Activated T-helper 17 cell treated with anti-CD3 and anti-CD28 coated beads, Interleukin-2, amount 50 U/mL, for 72 hours (primary cell): ENCODE measurements around the gene SIGLEC9. TPM values are rescaled to one million over a fixed set of nuclear protein-coding genes. Genes with fewer than 3 reads are reported as not detected.
"Not testable (repeated sequence)": the region's sequence is repeated elsewhere in the genome, so short reads cannot be mapped to it uniquely, and the experiment has no call there.

Experiments used
- ATAC-seq: fragments of 150-1000 bp; cut with Tn5 transposase; replicated peaks from 2 replicates; pipeline ENCODE4 v1.10.0; 2021; ENCODE audit warnings: mild to moderate bottlenecking, moderate library complexity
- H3K27ac Mint-ChIP-seq: one replicate; pipeline ENCODE4 v1.8.0; 2022; ENCODE audit warnings: mixed read lengths
- H3K27me3 Mint-ChIP-seq: one replicate; pipeline ENCODE4 v1.8.0; 2022; ENCODE audit warnings: mixed read lengths
- H3K36me3 Mint-ChIP-seq: one replicate; pipeline ENCODE4 v1.8.0; 2022; ENCODE audit warnings: low read depth, mild to moderate bottlenecking, mixed read lengths
- H3K4me1 Mint-ChIP-seq: one replicate; pipeline ENCODE4 v1.8.0; 2022; ENCODE audit warnings: mixed read lengths
- H3K4me3 Mint-ChIP-seq: one replicate; pipeline ENCODE4 v1.8.0; 2022; ENCODE audit warnings: mild to moderate bottlenecking, mixed read lengths
- H3K9me3 Mint-ChIP-seq: one replicate; pipeline ENCODE4 v1.8.0; 2022; ENCODE audit warnings: mixed read lengths
- total RNA-seq, 2 donors: library from RNA; stranded (reverse); gene quantifications; one replicate each; pipeline ENCODE4 v1.2.3, GENCODE V29; 2022

SIGLEC9 gene
- total RNA-seq, 2 donors from 2014 or later: 0.15 to 0.74 TPM

- H3K9me3 Mint-ChIP-seq: no peaks in the 10 kb centered on the region
- peaks cover 3% of the 10 kb centered on the region for H3K27me3 Mint-ChIP-seq
- no peak overlapping the region for H3K4me3 Mint-ChIP-seq
- ATAC-seq: peak; percentile 74
- no peaks in the 10 kb centered on the region for H3K36me3 Mint-ChIP-seq
- H3K27ac Mint-ChIP-seq: no peak overlapping the region
- H3K4me1 Mint-ChIP-seq: peaks cover 8% of the 10 kb centered on the region
Observed at GRCh38 chr19:51161266-51161665, 36.6 kb downstream of the SIGLEC9 start.

GRCh38 chr19:51161867-51162496, 37.3 kb downstream of the SIGLEC9 start:
- H3K9me3 Mint-ChIP-seq: no peaks in the 10 kb centered on the region
- H3K4me1 Mint-ChIP-seq: peaks cover 8% of the 10 kb centered on the region
- H3K27me3 Mint-ChIP-seq: peaks cover 3% of the 10 kb centered on the region
- no peak overlapping the region for H3K27ac Mint-ChIP-seq
- H3K4me3 Mint-ChIP-seq: no peak overlapping the region
- ATAC-seq: no peak
- H3K36me3 Mint-ChIP-seq: no peaks in the 10 kb centered on the region

GRCh38 chr19:51163257-51163656, 38.6 kb downstream of the SIGLEC9 start:
- H3K4me3 Mint-ChIP-seq: no peak overlapping the region
- ATAC-seq: no peak
- H3K27ac Mint-ChIP-seq: no peak overlapping the region
- peaks cover 8% of the 10 kb centered on the region for H3K4me1 Mint-ChIP-seq
- peaks cover 3% of the 10 kb centered on the region for H3K27me3 Mint-ChIP-seq
- H3K36me3 Mint-ChIP-seq: no peaks in the 10 kb centered on the region
- no peaks in the 10 kb centered on the region for H3K9me3 Mint-ChIP-seq

GRCh38 chr19:51164215-51164614, 39.5 kb downstream of the SIGLEC9 start:
- Mint-ChIP-seq H3K27ac (no peak overlapping the region), H3K36me3 (no peaks in the 10 kb centered on the region), H3K4me1 (no peaks in the 10 kb centered on the region), H3K27me3 (peaks cover 5% of the 10 kb centered on the region), H3K4me3 (no peak overlapping the region), H3K9me3 (no peaks in the 10 kb centered on the region)
- ATAC-seq: no peak

- ATAC-seq: peak; percentile 65
- Mint-ChIP-seq H3K9me3 (no peaks in the 10 kb centered on the region), H3K4me3 (peak overlapping the region; percentile 50), H3K27me3 (peaks cover 15% of the 10 kb centered on the region), H3K36me3 (no peaks in the 10 kb centered on the region), H3K27ac (no peak overlapping the region), H3K4me1 (no peaks in the 10 kb centered on the region)
Observed at GRCh38 chr19:51166846-51167490, 42.3 kb downstream of the SIGLEC9 start.

GRCh38 chr19:51168564-51169282, 44.0 kb downstream of the SIGLEC9 start:
- H3K4me1 Mint-ChIP-seq: no peaks in the 10 kb centered on the region

GRCh38 chr19:51169283-51169918, 44.7 kb downstream of the SIGLEC9 start:
- H3K4me1 Mint-ChIP-seq: not testable (repeated sequence)

More at GRCh38 chr19:51168564-51169282, 44.0 kb downstream of the SIGLEC9 start:
- no peak overlapping the region for H3K27ac Mint-ChIP-seq
- H3K27me3 Mint-ChIP-seq: peaks cover 15% of the 10 kb centered on the region
- no peaks in the 10 kb centered on the region for H3K9me3 Mint-ChIP-seq
- H3K36me3 Mint-ChIP-seq: no peaks in the 10 kb centered on the region
- H3K4me3 Mint-ChIP-seq: no peak overlapping the region
- ATAC-seq: no peak

GRCh38 chr19:51172223-51172622, 47.5 kb downstream of the SIGLEC9 start:
- Mint-ChIP-seq H3K4me1 (no peaks in the 10 kb centered on the region), H3K27ac (no peak overlapping the region), H3K4me3 (no peak overlapping the region), H3K9me3 (no peaks in the 10 kb centered on the region), H3K36me3 (no peaks in the 10 kb centered on the region), H3K27me3 (peaks cover 15% of the 10 kb centered on the region)
- ATAC-seq: no peak

More at GRCh38 chr19:51169283-51169918, 44.7 kb downstream of the SIGLEC9 start:
- ATAC-seq, H3K36me3 Mint-ChIP-seq, H3K4me3 Mint-ChIP-seq, H3K27ac Mint-ChIP-seq, H3K9me3 Mint-ChIP-seq: not testable (repeated sequence)
- peaks cover 15% of the 10 kb centered on the region for H3K27me3 Mint-ChIP-seq

GRCh38 chr19:51173681-51174080, 49.0 kb downstream of the SIGLEC9 start:
- ATAC-seq: no peak
- H3K4me1 Mint-ChIP-seq: no peaks in the 10 kb centered on the region
- H3K27ac Mint-ChIP-seq: no peak overlapping the region
- H3K4me3 Mint-ChIP-seq: no peak overlapping the region
- H3K27me3 Mint-ChIP-seq: peaks cover 12% of the 10 kb centered on the region
- H3K9me3 Mint-ChIP-seq: no peaks in the 10 kb centered on the region
- no peaks in the 10 kb centered on the region for H3K36me3 Mint-ChIP-seq

GRCh38 chr19:51179256-51179655, 54.5 kb downstream of the SIGLEC9 start:
- no peak for ATAC-seq
- Mint-ChIP-seq H3K36me3 (no peaks in the 10 kb centered on the region), H3K4me1 (no peaks in the 10 kb centered on the region), H3K27me3 (peaks cover 6% of the 10 kb centered on the region), H3K4me3 (no peak overlapping the region), H3K9me3 (no peaks in the 10 kb centered on the region), H3K27ac (no peak overlapping the region)

Other genes starting within 250 kb of the SIGLEC9 start
- not detected for gene KLK4, start 213.5 kb upstream of the SIGLEC9 start, total RNA-seq
- not detected for gene KLK5, start 171.9 kb upstream of the SIGLEC9 start, total RNA-seq
- not detected for gene KLK6, start 155.3 kb upstream of the SIGLEC9 start, total RNA-seq
- not detected for gene KLK7, start 141.0 kb upstream of the SIGLEC9 start, total RNA-seq
- not detected for gene KLK8, start 123.3 kb upstream of the SIGLEC9 start, total RNA-seq
- not detected for gene KLK10, start 105.2 kb upstream of the SIGLEC9 start, total RNA-seq
- not detected for gene KLK11, start 98.3 kb upstream of the SIGLEC9 start, total RNA-seq
- gene KLK12, start 89.9 kb upstream of the SIGLEC9 start, total RNA-seq: not detected
- gene KLK13, start 59.8 kb upstream of the SIGLEC9 start, total RNA-seq: not detected
- gene KLK14, start 42.0 kb upstream of the SIGLEC9 start, total RNA-seq: under 1 TPM; 0.26 to 0.77 TPM
- gene CTU1, start 16.5 kb upstream of the SIGLEC9 start, total RNA-seq: 1 to 10 TPM; 7.0 to 9.7 TPM
- not detected for gene SIGLEC7, start 17.4 kb downstream of the SIGLEC9 start, total RNA-seq
- 1 to 10 TPM in 1 of 2 donors, not detected in 1; 1.2 TPM for gene CD33, start 100.2 kb downstream of the SIGLEC9 start, total RNA-seq
- under 1 TPM in 1 of 2 donors, not detected in 1; 0.30 TPM for gene SIGLECL1, start 126.2 kb downstream of the SIGLEC9 start, total RNA-seq
- gene IGLON5, start 186.7 kb downstream of the SIGLEC9 start, total RNA-seq: under 1 TPM; 0.09 to 0.32 TPM
- 1 to 10 TPM; 1.2 to 5.2 TPM for gene VSIG10L, start 217.2 kb downstream of the SIGLEC9 start, total RNA-seq
- 100 to 1,000 TPM in 1 of 2 donors, 10 to 100 TPM in 1; 67.0 to 101 TPM for gene ETFB, start 241.5 kb downstream of the SIGLEC9 start, total RNA-seq
- 1 to 10 TPM in 1 of 2 donors, under 1 TPM in 1; 0.37 to 1.5 TPM for gene CLDND2, start 244.1 kb downstream of the SIGLEC9 start, total RNA-seq
- 10 to 100 TPM; 15.2 to 19.8 TPM for gene NKG7, start 247.7 kb downstream of the SIGLEC9 start, total RNA-seq